Ovary (tissue), 3 donors: ENCODE data around the gene WNT7B.

Experiments used
- CTCF ChIP-seq, 3 donors: fragments of 450-650 bp in 2 of 3; fragments of 200-600 bp in 1 of 3; IDR thresholded peaks; one replicate each; pipeline versions ENCODE4 v1.5.1 to v1.8.0; 2016 to 2022; ENCODE audit warnings: antibody characterized with exemption in 3 of 3, mild to moderate bottlenecking in 1 of 3
- EP300 ChIP-seq: sonication (generic); formaldehyde crosslinking; IDR thresholded peaks from one replicate; pipeline ENCODE4 v1.6.1; 2017; ENCODE audit warnings: antibody characterized with exemption
- donor health status: DM: no; HTN: no; CAD: no.

GRCh38 chr22:45933506-45934167, 43.3 kb downstream of the WNT7B start:
- TF ChIP-seq EP300, result no peak
- TF ChIP-seq CTCF (IDR thresholded peaks at IDR 0.05), result no peak
